Neural cell (in vitro differentiated cells): Measurements from ENCODE around the gene LRRC8B. TPM values are rescaled to one million over a fixed set of nuclear protein-coding genes. Genes with fewer than 3 reads are reported as not detected.

ENCODE experiments used
- H2AFZ ChIP-seq: fragments of 200-600, 300-800 bp; sonication (generic), shearing (Covaris generic); 2 replicates; pipeline ENCODE4 v1.6.0; 2014; ENCODE audit warnings: low read depth, mild to moderate bottlenecking, antibody characterized with exemption, low read length, moderate library complexity
- H3F3A ChIP-seq: fragments of 200-600 bp; shearing (Covaris generic); 2 replicates; pipeline ENCODE4 v1.6.1; 2016; ENCODE audit warnings: mild to moderate bottlenecking, moderate library complexity, mixed read lengths, antibody characterized with exemption, low read length; ENCODE audit not compliant: insufficient read depth, poor library complexity, severe bottlenecking
- H3K27ac ChIP-seq: fragments of 200-600, 300-800 bp; sonication (generic), shearing (Covaris generic); 2 replicates; pipeline ENCODE4 v1.5.1; 2014; ENCODE audit warnings: mild to moderate bottlenecking, low read length, moderate library complexity
- H3K27me3 ChIP-seq: fragments of 300-800, 200-600 bp; sonication (generic), shearing (Covaris generic); 2 replicates; pipeline ENCODE4 v1.6.0; 2014; ENCODE audit warnings: mild to moderate bottlenecking, low read depth, low read length, moderate library complexity; ENCODE audit not compliant: insufficient read depth
- H3K36me3 ChIP-seq: fragments of 300-800, 200-600 bp; sonication (generic), shearing (Covaris generic); 2 replicates; pipeline ENCODE4 v1.5.1; 2014; ENCODE audit warnings: mild to moderate bottlenecking, antibody characterized with exemption, low read length, moderate library complexity; ENCODE audit not compliant: insufficient read depth
- H3K4me2 ChIP-seq: fragments of 300-800, 200-600 bp; sonication (generic), shearing (Covaris generic); 2 replicates; pipeline ENCODE4 v1.6.0; 2014; ENCODE audit warnings: mild to moderate bottlenecking, low read length
- H3K4me3 ChIP-seq: fragments of 300-800, 200-600 bp; sonication (generic), shearing (Covaris generic); 2 replicates; pipeline ENCODE4 v1.5.1; 2014; ENCODE audit warnings: mild to moderate bottlenecking, low read length, moderate library complexity
- H3K79me2 ChIP-seq: fragments of 200-600 bp; shearing (Covaris generic); replicated peaks from 2 replicates; pipeline ENCODE4 v1.6.0; 2014; ENCODE audit warnings: mild to moderate bottlenecking, low read length, moderate library complexity; ENCODE audit not compliant: insufficient read depth
- H3K9ac ChIP-seq: fragments of 300-800, 200-600 bp; sonication (generic), shearing (Covaris generic); 2 replicates; pipeline ENCODE4 v1.6.1; 2016; ENCODE audit warnings: mild to moderate bottlenecking, low read length, mixed read lengths
- H3K9me2 ChIP-seq: fragments of 200-600 bp; shearing (Covaris generic); 2 replicates; pipeline ENCODE4 v1.6.1; 2016; ENCODE audit warnings: mild to moderate bottlenecking, low read length, mixed read lengths; ENCODE audit not compliant: insufficient read depth
- H3K9me3 ChIP-seq: fragments of 200-600, 300-800 bp; sonication (generic), shearing (Covaris generic); 2 replicates; pipeline ENCODE4 v1.6.1; 2016; ENCODE audit warnings: mild to moderate bottlenecking, mixed run types, low read length, moderate library complexity, mixed read lengths
- H4K20me1 ChIP-seq: fragments of 200-600 bp; shearing (Covaris generic); 2 replicates; pipeline ENCODE4 v1.6.1; 2016; ENCODE audit warnings: mild to moderate bottlenecking, mixed run types; ENCODE audit not compliant: insufficient read depth
- EP300 ChIP-seq: fragments of 450-650 bp; conservative IDR thresholded peaks from 2 replicates; pipeline ENCODE4 v1.6.1; 2014; ENCODE audit warnings: antibody characterized with exemption, mild to moderate bottlenecking, moderate library complexity; ENCODE audit not compliant: poor library complexity, severe bottlenecking
- EZH2 ChIP-seq: fragments of 200-600, 300-800 bp; shearing (Covaris generic), sonication (generic); IDR thresholded peaks from 2 replicates; pipeline ENCODE4 v1.6.1; 2014; ENCODE audit warnings: antibody characterized with exemption, low read length, borderline replicate concordance, mild to moderate bottlenecking; ENCODE audit not compliant: insufficient read depth, poor library complexity, severe bottlenecking
- MXI1 ChIP-seq: fragments of 450-650 bp; conservative IDR thresholded peaks from 2 replicates; pipeline ENCODE4 v1.6.1; 2014; ENCODE audit warnings: antibody characterized with exemption, mild to moderate bottlenecking; ENCODE audit not compliant: poor library complexity, severe bottlenecking
- POLR2AphosphoS5 ChIP-seq: IDR thresholded peaks from 2 replicates; pipeline ENCODE4 v1.6.1; 2012
- RAD21 ChIP-seq: fragments of 450-650 bp; conservative IDR thresholded peaks from 2 replicates; pipeline ENCODE4 v1.6.1; 2014; ENCODE audit warnings: antibody characterized with exemption, mild to moderate bottlenecking, moderate library complexity
- SMC3 ChIP-seq: fragments of 450-650 bp; conservative IDR thresholded peaks from 2 replicates; pipeline ENCODE4 v1.6.1; 2014; ENCODE audit warnings: antibody characterized with exemption, mild to moderate bottlenecking, moderate library complexity; ENCODE audit not compliant: poor library complexity
- TAF1 ChIP-seq: IDR thresholded peaks from 2 replicates; pipeline ENCODE4 v1.6.1; 2012; ENCODE audit warnings: low read depth
- polyA plus RNA-seq: library from polyadenylated mRNA; depleted of rRNA; stranded (reverse); fragments of >200 nt; gene quantifications from 2 replicates; pipeline ENCODE4 v1.2.3, GENCODE V29; 2014
- TF ChIP-seq, protein P1 (sequence below): fragments of 450-650 bp; IDR thresholded peaks from 2 replicates; pipeline ENCODE4 v1.5.1; 2014; ENCODE audit warnings: antibody characterized with exemption, mild to moderate bottlenecking, moderate library complexity; ENCODE audit not compliant: poor library complexity, severe bottlenecking
- TF ChIP-seq, protein P2 (sequence below): IDR thresholded peaks from 2 replicates; pipeline ENCODE4 v1.6.1; 2012; ENCODE audit warnings: borderline replicate concordance

Gene LRRC8B
- polyA plus RNA-seq, 1 donor from 2014 or later, result 15.9 TPM

- no peaks in the 10 kb centered on the region for H3K36me3 ChIP-seq
- H3K9me3 ChIP-seq, result no peaks in the 10 kb centered on the region
- H3K79me2 ChIP-seq, result no peaks in the 10 kb centered on the region
- no peaks in the 10 kb centered on the region for H3K27me3 ChIP-seq
- no peak overlapping the region for H3K4me2 ChIP-seq
- no peak overlapping the region for H3K4me3 ChIP-seq
- TF ChIP-seq, protein P1, sequence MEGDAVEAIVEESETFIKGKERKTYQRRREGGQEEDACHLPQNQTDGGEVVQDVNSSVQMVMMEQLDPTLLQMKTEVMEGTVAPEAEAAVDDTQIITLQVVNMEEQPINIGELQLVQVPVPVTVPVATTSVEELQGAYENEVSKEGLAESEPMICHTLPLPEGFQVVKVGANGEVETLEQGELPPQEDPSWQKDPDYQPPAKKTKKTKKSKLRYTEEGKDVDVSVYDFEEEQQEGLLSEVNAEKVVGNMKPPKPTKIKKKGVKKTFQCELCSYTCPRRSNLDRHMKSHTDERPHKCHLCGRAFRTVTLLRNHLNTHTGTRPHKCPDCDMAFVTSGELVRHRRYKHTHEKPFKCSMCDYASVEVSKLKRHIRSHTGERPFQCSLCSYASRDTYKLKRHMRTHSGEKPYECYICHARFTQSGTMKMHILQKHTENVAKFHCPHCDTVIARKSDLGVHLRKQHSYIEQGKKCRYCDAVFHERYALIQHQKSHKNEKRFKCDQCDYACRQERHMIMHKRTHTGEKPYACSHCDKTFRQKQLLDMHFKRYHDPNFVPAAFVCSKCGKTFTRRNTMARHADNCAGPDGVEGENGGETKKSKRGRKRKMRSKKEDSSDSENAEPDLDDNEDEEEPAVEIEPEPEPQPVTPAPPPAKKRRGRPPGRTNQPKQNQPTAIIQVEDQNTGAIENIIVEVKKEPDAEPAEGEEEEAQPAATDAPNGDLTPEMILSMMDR, result no peak
- TF ChIP-seq, protein P2, sequence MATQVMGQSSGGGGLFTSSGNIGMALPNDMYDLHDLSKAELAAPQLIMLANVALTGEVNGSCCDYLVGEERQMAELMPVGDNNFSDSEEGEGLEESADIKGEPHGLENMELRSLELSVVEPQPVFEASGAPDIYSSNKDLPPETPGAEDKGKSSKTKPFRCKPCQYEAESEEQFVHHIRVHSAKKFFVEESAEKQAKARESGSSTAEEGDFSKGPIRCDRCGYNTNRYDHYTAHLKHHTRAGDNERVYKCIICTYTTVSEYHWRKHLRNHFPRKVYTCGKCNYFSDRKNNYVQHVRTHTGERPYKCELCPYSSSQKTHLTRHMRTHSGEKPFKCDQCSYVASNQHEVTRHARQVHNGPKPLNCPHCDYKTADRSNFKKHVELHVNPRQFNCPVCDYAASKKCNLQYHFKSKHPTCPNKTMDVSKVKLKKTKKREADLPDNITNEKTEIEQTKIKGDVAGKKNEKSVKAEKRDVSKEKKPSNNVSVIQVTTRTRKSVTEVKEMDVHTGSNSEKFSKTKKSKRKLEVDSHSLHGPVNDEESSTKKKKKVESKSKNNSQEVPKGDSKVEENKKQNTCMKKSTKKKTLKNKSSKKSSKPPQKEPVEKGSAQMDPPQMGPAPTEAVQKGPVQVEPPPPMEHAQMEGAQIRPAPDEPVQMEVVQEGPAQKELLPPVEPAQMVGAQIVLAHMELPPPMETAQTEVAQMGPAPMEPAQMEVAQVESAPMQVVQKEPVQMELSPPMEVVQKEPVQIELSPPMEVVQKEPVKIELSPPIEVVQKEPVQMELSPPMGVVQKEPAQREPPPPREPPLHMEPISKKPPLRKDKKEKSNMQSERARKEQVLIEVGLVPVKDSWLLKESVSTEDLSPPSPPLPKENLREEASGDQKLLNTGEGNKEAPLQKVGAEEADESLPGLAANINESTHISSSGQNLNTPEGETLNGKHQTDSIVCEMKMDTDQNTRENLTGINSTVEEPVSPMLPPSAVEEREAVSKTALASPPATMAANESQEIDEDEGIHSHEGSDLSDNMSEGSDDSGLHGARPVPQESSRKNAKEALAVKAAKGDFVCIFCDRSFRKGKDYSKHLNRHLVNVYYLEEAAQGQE, result no peak
- TF ChIP-seq POLR2AphosphoS5 (no peak), EP300 (no peak), MXI1 (no peak), RAD21 (no peak), TAF1 (no peak), SMC3 (no peak), EZH2 (no peak)
- no peaks in the 10 kb centered on the region for H4K20me1 ChIP-seq
- H2AFZ ChIP-seq, result no peak overlapping the region
- H3K27ac ChIP-seq, result no peak overlapping the region
- H3K9me2 ChIP-seq, result no peaks in the 10 kb centered on the region
- no peaks in the 10 kb centered on the region for H3F3A ChIP-seq
- H3K9ac ChIP-seq, result no peak overlapping the region
Measured at GRCh38 chr1:89605692-89606091, 81.1 kb downstream of the LRRC8B start.

DNA sequence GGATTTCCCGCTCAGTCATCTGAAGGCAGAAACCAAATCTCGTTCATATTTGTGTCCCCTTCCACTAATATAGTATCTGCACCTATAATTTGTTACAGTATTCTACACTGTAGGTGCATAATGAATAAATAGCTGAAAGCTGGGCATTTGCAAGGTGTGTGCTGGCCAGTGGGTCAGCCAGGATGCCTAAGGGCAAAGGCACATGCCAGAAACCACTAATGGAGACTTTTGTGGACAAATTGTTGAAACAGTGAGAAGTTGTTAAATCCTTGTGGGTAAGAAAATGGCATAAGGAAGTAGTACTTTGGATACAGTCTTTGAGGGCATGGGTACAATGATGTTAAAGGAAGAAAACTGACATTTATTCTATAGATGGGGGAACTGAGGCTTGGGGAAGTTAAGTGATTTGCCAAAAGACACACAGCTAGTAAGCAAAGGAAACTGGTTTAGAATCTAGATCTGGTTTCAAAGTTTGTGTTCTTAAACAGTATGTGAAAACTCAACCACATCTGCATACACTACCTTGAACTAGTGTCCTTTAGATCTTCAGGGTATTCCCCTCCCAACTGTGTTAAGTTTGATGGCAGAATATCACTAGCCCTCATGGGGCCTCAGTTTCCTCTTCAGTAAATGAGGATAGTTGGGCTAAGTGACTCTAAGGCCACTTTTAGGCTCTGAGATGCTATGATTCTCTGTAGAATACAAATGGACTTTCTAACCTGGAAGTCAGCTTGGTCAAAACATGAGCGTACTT lies 81.8 kb downstream of the LRRC8B start:
- no peak overlapping the region for H2AFZ ChIP-seq
- H3K36me3 ChIP-seq, result no peaks in the 10 kb centered on the region
- no peak overlapping the region for H3K4me3 ChIP-seq
- H3K9me3 ChIP-seq, result no peaks in the 10 kb centered on the region
- TF ChIP-seq, protein P2, result no peak
- no peak for TF ChIP-seq SMC3
- no peak overlapping the region for H3K27ac ChIP-seq
- H3F3A ChIP-seq, result no peaks in the 10 kb centered on the region
- no peak overlapping the region for H3K9ac ChIP-seq
- no peaks in the 10 kb centered on the region for H3K79me2 ChIP-seq
- H4K20me1 ChIP-seq, result no peaks in the 10 kb centered on the region
- H3K4me2 ChIP-seq, result no peak overlapping the region
- no peaks in the 10 kb centered on the region for H3K27me3 ChIP-seq
- H3K9me2 ChIP-seq, result no peaks in the 10 kb centered on the region
